Stomach (tissue), 9 donors: ENCODE data around the gene KLF12. TPM values are rescaled to one million over a fixed set of nuclear protein-coding genes. Genes with fewer than 3 reads are reported as not detected.

Source experiments
- DNase-seq, 2 donors: peaks; one replicate each; pipeline versions ENCODE4 v3.0.0 to v3.0.0-alpha.2; 2013 to 2019
- H3K27ac ChIP-seq, 5 donors: fragments of 200-600 bp in 4 of 5; sonication (generic) in 4 of 5; one replicate each; pipeline ENCODE4 v1.5.1; 2013 to 2019; ENCODE audit warnings: mild to moderate bottlenecking in 1 of 5, moderate library complexity in 1 of 5
- H3K27me3 ChIP-seq, 3 donors: fragments of 200-600 bp; sonication (generic); one replicate each; pipeline ENCODE4 v1.5.1; 2017 to 2019; ENCODE audit warnings: mixed run types in 1 of 3
- H3K36me3 ChIP-seq, 4 donors: fragments of 200-600 bp; sonication (generic); 1 replicate in 3 of 4; 2 replicates in 1 of 4; pipeline ENCODE4 v1.5.1; 2016 to 2019
- H3K4me1 ChIP-seq, 4 donors: fragments of 200-600 bp; sonication (generic); one replicate each; pipeline ENCODE4 v1.5.1; 2016 to 2019
- H3K4me3 ChIP-seq, 4 donors: fragments of 200-600 bp; sonication (generic) in 3 of 4; one replicate each; pipeline ENCODE4 v1.5.1; 2016 to 2019; ENCODE audit warnings: mild to moderate bottlenecking in 1 of 4
- H3K9me3 ChIP-seq, 4 donors: fragments of 200-600 bp; sonication (generic); one replicate each; pipeline ENCODE4 v1.5.1; 2016 to 2019
- CTCF ChIP-seq, 7 experiments: fragments of 450-650 bp in 4 of 7; fragments of 200-600 bp in 3 of 7; sonication (generic) in 3 of 7; IDR thresholded peaks; one replicate each; pipeline ENCODE4 v1.5.1; 2016 to 2019; ENCODE audit warnings: antibody characterized with exemption in 7 of 7, control low read depth in 2 of 7, mild to moderate bottlenecking in 1 of 7
- EP300 ChIP-seq: sonication (generic); formaldehyde crosslinking; IDR thresholded peaks from one replicate; pipeline ENCODE4 v1.6.1; 2017; ENCODE audit warnings: antibody characterized with exemption
- POLR2A ChIP-seq, 4 donors: fragments of 450-650 bp; IDR thresholded peaks; one replicate each; pipeline ENCODE4 v1.6.1; 2016; ENCODE audit warnings: antibody characterized with exemption in 4 of 4, control low read depth in 2 of 4, mild to moderate bottlenecking in 1 of 4, moderate library complexity in 1 of 4
- POLR2AphosphoS5 ChIP-seq, 3 donors: sonication (generic); formaldehyde crosslinking; IDR thresholded peaks; one replicate each; pipeline ENCODE4 v1.6.1; 2016; ENCODE audit warnings: antibody characterized with exemption in 3 of 3
- WGBS, 5 donors: extraction: QIAGEN DNeasy Blood & Tissue Kit in 3 of 5; methylation state at CpG; one replicate each; pipeline versions ENCODE4 v1.1.5 to v1.1.7; 2013 to 2018; 5-methylcytosine and 5-hydroxymethylcytosine counted together
- intact Hi-C: fragments of 100-400 bp; cut with DNase I; formaldehyde crosslinking; loops from one replicate; pipeline ENCODE4 v1.15.1; 2023; ENCODE audit warnings: low total_unique reads
- polyA plus RNA-seq, 3 donors: library from polyadenylated mRNA; stranded (reverse); fragments of 200-250 nt; gene quantifications; one replicate each; pipeline ENCODE4 v1.2.3, GENCODE V29; 2013
- total RNA-seq, 5 donors: library from RNA; depleted of rRNA; stranded (reverse); fragments of >200 nt; gene quantifications; one replicate each; pipeline versions ENCODE4 v1.1.0 to v1.2.3, GENCODE V29; 2014 to 2016
- donor health status: healthy with polysubstance abuse.
- donor health status: Bipolar disorder and iron deficiency.
- donor health status: healthy.

The KLF12 gene
- total and polyA plus RNA-seq, 8 donors: 0.73 to 24.6 (median 3.6) TPM

DNA sequence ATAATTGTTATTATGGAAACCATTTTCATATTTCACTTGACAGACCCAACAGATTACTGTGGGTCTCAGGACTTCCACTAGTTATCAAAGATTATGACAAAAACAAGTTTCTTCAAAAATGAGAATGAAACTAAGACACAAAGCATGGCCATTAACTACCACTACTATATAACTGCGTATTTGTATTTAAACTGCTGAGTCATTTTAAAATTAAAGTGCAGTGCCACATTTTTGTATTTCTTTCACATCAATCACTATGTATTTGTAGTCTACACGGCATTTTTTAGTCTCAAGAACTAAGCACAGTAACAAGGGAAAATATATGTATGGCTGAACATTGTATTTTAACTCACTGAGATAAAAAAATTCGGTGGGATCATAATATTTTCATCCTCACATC, 10.1 kb upstream of the KLF12 start:
- H3K27me3 ChIP-seq: no peaks in the 10 kb centered on the region
- no peak overlapping the region for H3K27ac ChIP-seq
- peaks cover 0 to 8% (median 0%) of the 10 kb centered on the region in 4 donors for H3K4me1 ChIP-seq
- H3K36me3 ChIP-seq: no peaks in the 10 kb centered on the region
- H3K9me3 ChIP-seq: no peaks in the 10 kb centered on the region
- 76 to 80% (median 78%) methylated on average over 3 of the region's 3 CpGs for WGBS, 5 donors
- intact Hi-C loops: loop anchor here (10.0 kb wide), 1 partner anchor 131 kb away; no protein-coding TSS in a partner anchor
- DNase-seq: no peak
- TF ChIP-seq EP300: no peak
- no peak for TF ChIP-seq POLR2A (IDR thresholded peaks at IDR 0.05)
- no peak for TF ChIP-seq POLR2AphosphoS5 (IDR thresholded peaks at IDR 0.05)
- no peak for TF ChIP-seq CTCF (IDR thresholded peaks at IDR 0.05)
- no peak overlapping the region for H3K4me3 ChIP-seq

DNA sequence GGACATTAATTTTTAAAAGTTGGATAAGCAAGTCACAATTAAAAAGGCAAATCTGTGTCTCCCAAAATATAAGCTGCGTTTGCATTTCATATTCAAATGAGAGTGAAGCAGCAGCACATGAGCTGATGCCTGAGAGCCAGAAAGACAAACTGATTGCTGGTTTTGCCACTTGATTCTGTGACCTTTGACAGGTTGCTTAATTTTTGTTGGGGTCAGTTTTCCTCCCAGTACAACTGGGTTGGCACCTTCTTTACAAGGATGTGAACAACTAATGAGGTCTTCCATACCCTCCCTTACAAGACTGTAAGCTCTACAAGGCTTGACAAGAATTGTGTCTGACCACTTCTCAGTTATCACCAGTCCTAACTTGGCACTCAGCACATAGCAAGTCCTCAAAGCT, 8.1 kb upstream of the KLF12 start:
- WGBS, 5 donors: 85 to 100% (median 91%) methylated on average over 1 of the region's 1 CpG
- H3K27ac ChIP-seq: no peak overlapping the region

DNA sequence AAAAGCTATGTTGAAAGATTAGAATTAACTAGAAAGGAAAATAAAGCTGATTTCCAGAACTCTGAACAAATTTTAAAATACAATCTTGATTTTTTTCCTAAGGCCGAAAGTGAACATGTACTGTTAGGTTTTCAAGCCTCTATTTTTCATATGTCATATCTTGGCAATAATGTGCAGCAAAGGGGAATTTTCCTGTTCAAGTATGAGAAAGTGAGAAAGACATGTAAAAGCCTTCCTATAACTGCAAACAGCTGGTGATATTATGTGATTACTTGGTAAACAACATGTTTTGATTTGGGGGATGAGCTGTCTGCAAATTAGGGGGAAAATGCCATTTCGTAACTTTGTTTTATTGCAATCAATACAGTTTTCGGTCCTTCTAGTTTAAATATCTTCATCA, 4.0 kb upstream of the KLF12 start:
- 82 to 98% (median 96%) methylated on average over 3 of the region's 3 CpGs for WGBS, 5 donors
- Histone ChIP-seq H3K36me3 (no peaks in the 10 kb centered on the region), H3K27ac (no peak overlapping the region), H3K27me3 (peaks cover 0 to 11% (median 0%) of the 10 kb centered on the region in 3 donors), H3K4me1 (peaks cover 0 to 14% (median 12%) of the 10 kb centered on the region in 4 donors), H3K9me3 (no peaks in the 10 kb centered on the region), H3K4me3 (no peak overlapping the region)
- intact Hi-C loops: no loop called here
- no peak for DNase-seq
- TF ChIP-seq EP300: no peak
- TF ChIP-seq POLR2A (IDR thresholded peaks at IDR 0.05): no peak
- no peak for TF ChIP-seq POLR2AphosphoS5 (IDR thresholded peaks at IDR 0.05)
- no peak for TF ChIP-seq CTCF (IDR thresholded peaks at IDR 0.05)

More for the DNA sequence above, 8.1 kb upstream of the KLF12 start:
- intact Hi-C loops: loop anchor here (10.0 kb wide), 1 partner anchor 133 kb away; no protein-coding TSS in a partner anchor
- Histone ChIP-seq H3K27me3 (no peaks in the 10 kb centered on the region), H3K9me3 (no peaks in the 10 kb centered on the region), H3K4me3 (no peak overlapping the region), H3K4me1 (peaks cover 0 to 8% (median 0%) of the 10 kb centered on the region in 4 donors), H3K36me3 (no peaks in the 10 kb centered on the region)
- TF ChIP-seq POLR2A (IDR thresholded peaks at IDR 0.05): no peak
- no peak for TF ChIP-seq CTCF (IDR thresholded peaks at IDR 0.05)
- TF ChIP-seq EP300: no peak
- no peak for TF ChIP-seq POLR2AphosphoS5 (IDR thresholded peaks at IDR 0.05)
- no peak for DNase-seq

DNA sequence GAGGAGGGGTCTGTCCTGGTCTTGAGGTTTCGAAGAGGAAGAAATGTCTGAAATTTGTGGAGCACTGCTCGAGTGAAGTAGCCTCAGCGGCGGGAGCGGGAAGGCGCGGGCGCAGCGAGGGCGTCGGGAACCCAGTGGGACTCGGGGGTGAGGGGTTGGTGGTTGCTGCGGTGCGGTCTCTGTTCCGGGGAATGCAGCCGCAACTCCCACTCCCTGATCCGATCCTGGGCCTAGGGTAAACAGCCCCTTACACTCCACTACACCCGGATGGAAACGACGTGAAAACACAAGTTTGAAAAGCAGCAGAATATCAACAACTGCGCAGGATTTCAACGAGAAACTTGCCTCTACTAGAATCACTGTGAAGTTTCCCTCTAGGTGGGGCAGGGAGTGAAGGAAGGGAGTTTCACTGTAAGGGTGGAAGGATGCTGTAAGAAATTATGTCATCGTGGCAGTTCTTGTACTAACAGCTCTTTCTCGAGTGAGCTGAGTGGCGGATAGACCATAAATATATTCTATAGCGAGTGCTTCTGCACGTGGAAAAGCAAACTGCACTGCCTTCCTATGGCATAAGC, 2.0 kb upstream of the KLF12 start:
- WGBS, 5 donors: 1 to 5% (median 2%) methylated on average over 17 to 27 of the region's 27 CpGs
- no peaks in the 10 kb centered on the region for H3K36me3 ChIP-seq
- peaks cover 9 to 30% (median 20%) of the 10 kb centered on the region in 4 donors for H3K4me1 ChIP-seq
- no peaks in the 10 kb centered on the region for H3K9me3 ChIP-seq
- peak overlapping the region; percentile 94 to 97 (median 96) for H3K27ac ChIP-seq
- TF ChIP-seq EP300 (no peak), POLR2A (IDR thresholded peaks at IDR 0.05) (no peak), CTCF (IDR thresholded peaks at IDR 0.05) (no peak), POLR2AphosphoS5 (IDR thresholded peaks at IDR 0.05) (peak in 1 of 3 donors; percentile 5)
- DNase-seq: peak; percentile 28 to 74
- H3K27me3 ChIP-seq: peaks cover 0 to 11% (median 0%) of the 10 kb centered on the region in 3 donors
- H3K4me3 ChIP-seq: peak overlapping the region; percentile 89 to 96 (median 90)
- intact Hi-C loops: no loop called here
